Trophoblast cell (in vitro differentiated cells and primary cell): ENCODE results near the gene NDUFA3.
A peak's percentile ranks its signal among the peaks of the same experiment; 100 is the strongest.

Source experiments
- DNase-seq, 2 donors: peaks; one replicate each; pipeline ENCODE4 v3.0.0-alpha.2; 2016
- H2AFZ ChIP-seq: 2 replicates; pipeline ENCODE4 v1.6.1; 2013; ENCODE audit warnings: low read length, moderate library complexity, mild to moderate bottlenecking; ENCODE audit not compliant: insufficient read depth, poor library complexity
- H2AK5ac ChIP-seq: 2 replicates; pipeline ENCODE4 v1.6.1; 2013; ENCODE audit warnings: mild to moderate bottlenecking, low read length
- H2BK120ac ChIP-seq: 2 replicates; pipeline ENCODE4 v1.6.1; 2013; ENCODE audit warnings: low read length, mild to moderate bottlenecking, moderate library complexity; ENCODE audit not compliant: insufficient read depth, poor library complexity
- H2BK12ac ChIP-seq: 2 replicates; pipeline ENCODE4 v1.6.1; 2013; ENCODE audit warnings: mild to moderate bottlenecking, low read length, moderate library complexity
- H2BK5ac ChIP-seq: 2 replicates; pipeline ENCODE4 v1.6.1; 2013; ENCODE audit warnings: low read length, low read depth, moderate library complexity, mild to moderate bottlenecking; ENCODE audit not compliant: poor library complexity
- H3K14ac ChIP-seq: 2 replicates; pipeline ENCODE4 v1.6.1; 2013; ENCODE audit warnings: mild to moderate bottlenecking, low read length
- H3K18ac ChIP-seq: 2 replicates; pipeline ENCODE4 v1.6.1; 2013; ENCODE audit warnings: mild to moderate bottlenecking, low read length
- H3K23ac ChIP-seq: 2 replicates; pipeline ENCODE4 v1.6.1; 2013; ENCODE audit warnings: low read length
- H3K27ac ChIP-seq: 2 replicates; pipeline ENCODE4 v1.5.1; 2013; ENCODE audit warnings: low read depth, mild to moderate bottlenecking, inconsistent platforms, low read length, moderate library complexity
- H3K27me3 ChIP-seq: 2 replicates; pipeline ENCODE4 v1.6.1; 2013; ENCODE audit warnings: inconsistent platforms, mild to moderate bottlenecking, low read length, moderate library complexity; ENCODE audit not compliant: insufficient read depth
- H3K36me3 ChIP-seq, 2 experiments: 1 replicate in 1 of 2; 2 replicates in 1 of 2; pipeline ENCODE4 v1.6.1; 2013; ENCODE audit warnings: low read length in 2 of 2, mild to moderate bottlenecking in 2 of 2, moderate library complexity in 1 of 2; ENCODE audit not compliant: insufficient read depth in 2 of 2, control insufficient read depth in 1 of 2
- H3K4ac ChIP-seq: 2 replicates; pipeline ENCODE4 v1.6.1; 2013; ENCODE audit warnings: low read depth, mild to moderate bottlenecking, low read length, moderate library complexity
- H3K4me1 ChIP-seq, 2 experiments: 1 replicate in 1 of 2; 2 replicates in 1 of 2; pipeline ENCODE4 v1.6.1; 2013; ENCODE audit warnings: low read length in 2 of 2, mild to moderate bottlenecking in 2 of 2, moderate library complexity in 1 of 2; ENCODE audit not compliant: insufficient read depth in 2 of 2, control insufficient read depth in 1 of 2
- H3K4me2 ChIP-seq: 2 replicates; pipeline ENCODE4 v1.6.1; 2013; ENCODE audit warnings: inconsistent platforms, mild to moderate bottlenecking, low read length, moderate library complexity
- H3K4me3 ChIP-seq: 2 replicates; pipeline ENCODE4 v1.5.1; 2013; ENCODE audit warnings: mild to moderate bottlenecking, low read depth, low read length, inconsistent platforms
- H3K79me1 ChIP-seq: one replicate; pipeline ENCODE4 v1.6.1; 2013; ENCODE audit warnings: low read length
- H3K79me2 ChIP-seq: 2 replicates; pipeline ENCODE4 v1.6.1; 2013; ENCODE audit warnings: low read length, mild to moderate bottlenecking; ENCODE audit not compliant: control insufficient read depth, insufficient read depth, poor library complexity
- H3K9ac ChIP-seq: 2 replicates; pipeline ENCODE4 v1.6.1; 2013; ENCODE audit warnings: mild to moderate bottlenecking, low read length
- H3K9me3 ChIP-seq: 2 replicates; pipeline ENCODE4 v1.6.1; 2013; ENCODE audit warnings: low read depth, mild to moderate bottlenecking, control low read depth, inconsistent platforms, low read length; ENCODE audit not compliant: insufficient read depth
- H4K12ac ChIP-seq: 2 replicates; pipeline ENCODE4 v1.6.1; 2013; ENCODE audit warnings: low read depth, mild to moderate bottlenecking, low read length, moderate library complexity
- H4K8ac ChIP-seq: 2 replicates; pipeline ENCODE4 v1.6.1; 2013; ENCODE audit warnings: low read depth, mild to moderate bottlenecking, low read length, moderate library complexity
- H4K91ac ChIP-seq: one replicate; pipeline ENCODE4 v1.6.1; 2013; ENCODE audit warnings: low read depth, mild to moderate bottlenecking, low read length, moderate library complexity
- whole genome bisulfite sequencing: extraction: QIAGEN DNeasy Blood & Tissue Kit; methylation state at CpG from one replicate; pipeline ENCODE4 v1.1.7; 2013; ENCODE audit warnings: missing lambda C conversion rate; ENCODE audit not compliant: insufficient read length, insufficient coverage; ENCODE audit errors: extremely low coverage; 5-methylcytosine and 5-hydroxymethylcytosine counted together

The NDUFA3 gene

DNA sequence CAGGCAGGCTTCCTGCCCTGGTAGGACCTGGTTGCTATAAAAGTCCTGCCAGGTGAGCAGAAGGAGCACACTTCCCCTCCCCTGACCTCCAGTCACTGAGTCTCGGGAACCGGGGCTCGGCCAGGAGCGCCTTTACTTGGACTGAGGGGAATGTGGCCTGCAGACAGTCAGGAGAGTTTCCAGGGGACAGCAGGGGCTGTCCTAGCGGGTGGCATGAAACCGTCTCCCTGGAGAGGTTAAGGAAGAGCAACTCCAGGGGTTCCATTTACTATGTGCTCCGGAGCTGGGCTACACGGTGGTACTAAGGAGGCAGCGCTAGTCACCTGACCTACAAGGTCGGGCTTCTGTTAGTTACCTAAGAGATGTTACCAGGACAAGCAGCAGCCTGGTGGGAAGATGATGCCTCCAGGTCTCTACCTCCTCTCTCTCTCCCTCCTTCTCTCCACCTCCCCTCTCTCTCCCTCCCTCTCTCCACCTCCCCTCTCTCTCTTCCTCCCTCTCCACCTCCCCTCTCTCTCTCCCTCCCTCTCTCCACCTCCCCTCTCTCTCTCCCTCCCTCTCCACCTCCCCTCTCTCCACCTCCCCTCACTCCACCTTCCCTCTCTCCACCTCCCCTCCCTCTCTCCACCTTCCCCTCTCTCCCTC lies 30.8 kb downstream of the NDUFA3 start:
- Histone ChIP-seq H4K12ac (no peak overlapping the region), H3K23ac (no peak overlapping the region), H3K9ac (no peak overlapping the region), H2BK12ac (no peak overlapping the region), H3K79me2 (peaks cover 8% of the 10 kb centered on the region), H3K36me3 (peaks cover 31 to 36% of the 10 kb centered on the region in 2 experiments), H2AFZ (no peak overlapping the region), H3K79me1 (peaks cover 8% of the 10 kb centered on the region), H2BK5ac (no peak overlapping the region), H3K27me3 (no peaks in the 10 kb centered on the region), H4K91ac (no peak overlapping the region), H3K9me3 (peaks cover 3% of the 10 kb centered on the region), H3K4ac (no peak overlapping the region), H3K4me3 (peak overlapping the region; percentile 0), H4K8ac (no peak overlapping the region), H2BK120ac (no peak overlapping the region), H3K27ac (no peak overlapping the region), H2AK5ac (no peak overlapping the region), H3K4me1 (peaks cover 4 to 6% of the 10 kb centered on the region in 2 experiments), H3K4me2 (no peak overlapping the region), H3K18ac (no peak overlapping the region), H3K14ac (no peak overlapping the region)
- no peak for DNase-seq
- no CpG with 5 or more reads among the region's 10 CpGs for WGBS

DNA sequence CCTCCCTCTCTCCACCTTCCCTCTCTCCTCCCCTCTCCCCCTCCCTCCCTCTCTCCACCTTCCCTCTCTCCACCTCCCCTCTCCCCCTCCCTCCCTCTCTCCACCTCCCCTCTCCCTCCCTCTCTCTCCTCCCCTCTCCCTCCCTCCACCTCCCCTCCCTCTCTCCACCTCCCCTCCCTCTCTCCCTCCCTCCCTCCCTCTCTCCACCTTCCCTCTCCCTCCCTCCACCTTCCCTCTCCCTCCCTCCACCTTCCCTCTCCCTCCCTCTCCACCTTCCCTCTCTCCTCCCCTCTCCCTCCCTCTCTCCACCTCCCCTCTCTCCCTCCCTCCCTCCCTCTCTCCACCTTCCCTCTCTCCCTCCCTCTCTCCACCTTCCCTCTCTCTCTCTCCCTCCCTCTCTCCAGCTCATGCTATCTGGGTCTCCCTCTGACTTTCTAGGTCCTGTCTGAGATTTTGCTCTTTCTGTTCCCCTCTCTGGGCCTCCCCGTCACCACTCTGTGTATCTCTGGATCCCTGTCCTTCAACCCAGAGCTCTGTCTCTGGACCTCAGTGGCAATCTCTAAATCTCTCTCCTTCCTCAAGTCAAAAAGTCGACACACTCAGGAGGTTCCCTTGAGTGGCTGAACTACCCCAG lies 31.4 kb downstream of the NDUFA3 start:
- Histone ChIP-seq H2AFZ (no peak overlapping the region), H2BK5ac (no peak overlapping the region), H4K8ac (no peak overlapping the region), H3K27me3 (no peaks in the 10 kb centered on the region), H3K4ac (no peak overlapping the region), H3K4me2 (no peak overlapping the region), H3K4me3 (peak overlapping the region; percentile 0), H3K79me2 (peaks cover 15% of the 10 kb centered on the region), H3K9me3 (peaks cover 3% of the 10 kb centered on the region), H3K27ac (no peak overlapping the region), H3K9ac (no peak overlapping the region), H4K91ac (no peak overlapping the region), H3K36me3 (peaks cover 25 to 36% of the 10 kb centered on the region in 2 experiments), H2AK5ac (no peak overlapping the region), H3K18ac (no peak overlapping the region), H2BK12ac (no peak overlapping the region), H3K79me1 (peaks cover 8% of the 10 kb centered on the region), H3K23ac (no peak overlapping the region), H3K4me1 (peaks cover 10 to 11% of the 10 kb centered on the region in 2 experiments), H4K12ac (no peak overlapping the region), H3K14ac (no peak overlapping the region), H2BK120ac (no peak overlapping the region)
- no CpG with 5 or more reads among the region's 2 CpGs for WGBS
- DNase-seq = no peak

DNA sequence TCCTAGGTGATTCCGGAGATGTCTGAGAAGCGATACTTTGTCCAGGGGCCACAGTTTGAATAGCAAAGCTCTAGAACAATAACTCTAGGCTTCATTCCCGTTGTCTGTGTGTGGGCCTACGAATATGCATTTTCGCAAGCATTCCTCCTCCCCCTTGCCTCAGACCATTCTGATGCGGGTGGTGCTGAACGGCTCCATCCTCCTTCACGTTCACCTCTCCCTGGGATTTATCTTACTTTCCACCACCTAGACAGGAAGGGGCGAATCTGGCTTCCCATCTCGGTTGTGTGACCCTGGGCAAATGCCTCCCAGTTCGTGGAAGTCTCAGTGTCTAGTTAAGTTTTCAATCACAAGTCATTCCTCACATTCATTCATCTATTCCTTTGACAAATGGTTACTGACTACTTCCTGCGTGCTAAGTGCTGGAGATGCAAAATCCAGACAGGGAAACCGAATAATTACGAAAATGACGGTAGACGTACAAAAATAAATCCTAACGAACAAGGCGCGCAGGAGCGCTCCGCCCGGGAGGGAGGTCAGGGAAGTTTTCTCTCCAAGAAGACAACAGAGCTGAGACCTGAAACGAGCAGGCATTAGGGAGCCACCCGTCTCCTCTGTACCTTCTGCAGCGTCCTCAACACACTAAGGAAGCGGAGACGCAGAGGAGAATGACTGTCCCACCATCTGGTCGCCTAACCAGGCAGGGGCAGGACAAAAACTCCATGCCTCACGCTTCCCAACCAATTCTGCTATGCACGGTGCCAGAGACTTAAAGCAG lies 33.6 kb downstream of the NDUFA3 start:
- peaks cover 3% of the 10 kb centered on the region for H3K9me3 ChIP-seq
- H3K27ac ChIP-seq = peak overlapping the region; percentile 45
- H4K8ac ChIP-seq = no peak overlapping the region
- H2AK5ac ChIP-seq = no peak overlapping the region
- H2BK5ac ChIP-seq = no peak overlapping the region
- H3K23ac ChIP-seq = peak overlapping the region; percentile 9
- H3K4ac ChIP-seq = no peak overlapping the region
- H2BK120ac ChIP-seq = no peak overlapping the region
- no peaks in the 10 kb centered on the region for H3K27me3 ChIP-seq
- peak overlapping the region; percentile 57 for H3K4me3 ChIP-seq
- peak overlapping the region; percentile 83 for H3K4me2 ChIP-seq
- H3K18ac ChIP-seq = peak overlapping the region; percentile 12
- peak overlapping the region; percentile 2 for H4K12ac ChIP-seq
- peaks cover 31% of the 10 kb centered on the region for H3K79me2 ChIP-seq
- peaks cover 8% of the 10 kb centered on the region for H3K79me1 ChIP-seq
- peak; percentile 38 to 63 for DNase-seq
- H3K14ac ChIP-seq = peak overlapping the region; percentile 34
- peak overlapping the region; percentile 42 for H2AFZ ChIP-seq
- H3K36me3 ChIP-seq = peaks cover 27 to 40% of the 10 kb centered on the region in 2 experiments
- peaks cover 11 to 15% of the 10 kb centered on the region in 2 experiments for H3K4me1 ChIP-seq
- H2BK12ac ChIP-seq = no peak overlapping the region
- H3K9ac ChIP-seq = peak overlapping the region; percentile 44
- WGBS = no CpG with 5 or more reads among the region's 30 CpGs
- H4K91ac ChIP-seq = no peak overlapping the region

DNA sequence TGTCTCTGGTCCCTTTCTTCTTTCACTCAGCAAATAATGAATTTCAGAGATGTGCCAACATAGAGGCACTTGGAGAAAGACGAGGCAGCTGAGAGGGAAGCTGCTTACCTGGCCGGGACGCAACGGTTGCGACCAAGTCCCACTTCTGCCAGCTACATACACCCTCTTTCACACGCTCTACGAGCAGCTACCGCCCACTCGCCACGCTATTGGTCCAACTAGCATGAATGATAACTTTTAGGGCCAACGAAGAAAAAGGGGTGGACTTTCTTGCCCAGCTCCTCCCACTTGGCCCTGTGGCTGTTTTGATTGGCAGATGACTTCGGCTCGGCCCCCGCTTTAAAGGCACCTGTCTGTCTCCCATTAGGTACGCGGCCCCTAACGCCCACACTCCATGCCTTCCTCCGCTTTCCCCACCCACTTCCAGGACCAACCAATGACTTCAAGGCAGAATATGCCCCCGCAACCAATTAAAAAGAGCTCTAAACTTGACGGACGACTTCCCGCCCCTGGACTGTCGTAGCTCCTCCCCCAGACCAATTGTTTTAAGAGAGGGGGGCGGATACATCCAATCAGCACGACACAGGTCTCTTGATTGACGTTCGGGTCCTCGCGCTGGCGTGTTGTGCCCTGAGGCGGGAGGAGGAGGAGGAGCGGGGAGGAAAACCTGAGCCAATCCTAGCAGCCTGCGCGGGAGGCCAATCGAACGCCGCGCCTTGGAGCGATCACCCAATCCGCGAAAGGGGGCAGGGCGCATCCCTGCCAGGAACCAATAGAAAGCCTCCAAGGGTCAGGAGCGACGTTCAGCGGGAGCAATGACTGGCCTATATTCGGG lies 34.4 kb downstream of the NDUFA3 start:
- no CpG with 5 or more reads among the region's 46 CpGs for WGBS
- H2AK5ac ChIP-seq = no peak overlapping the region

More for the DNA sequence above, 34.4 kb downstream of the NDUFA3 start:
- no peak overlapping the region for H2BK5ac ChIP-seq
- no peak overlapping the region for H3K4ac ChIP-seq
- no peak overlapping the region for H4K91ac ChIP-seq
- H3K9me3 ChIP-seq = peaks cover 3% of the 10 kb centered on the region
- no peak overlapping the region for H3K14ac ChIP-seq
- H3K27me3 ChIP-seq = no peaks in the 10 kb centered on the region
- H3K4me1 ChIP-seq = peaks cover 11 to 15% of the 10 kb centered on the region in 2 experiments
- H2BK120ac ChIP-seq = no peak overlapping the region
- peaks cover 8% of the 10 kb centered on the region for H3K79me1 ChIP-seq
- H3K79me2 ChIP-seq = peaks cover 31% of the 10 kb centered on the region
- H2AFZ ChIP-seq = peak overlapping the region; percentile 42
- H4K8ac ChIP-seq = no peak overlapping the region
- no peak overlapping the region for H4K12ac ChIP-seq
- peak overlapping the region; percentile 45 for H3K27ac ChIP-seq
- H3K18ac ChIP-seq = peak overlapping the region; percentile 12
- H3K4me3 ChIP-seq = peak overlapping the region; percentile 57
- peak overlapping the region; percentile 83 for H3K4me2 ChIP-seq
- H3K23ac ChIP-seq = peak overlapping the region; percentile 9
- H3K36me3 ChIP-seq = peaks cover 24 to 34% of the 10 kb centered on the region in 2 experiments
- H3K9ac ChIP-seq = peak overlapping the region; percentile 44
- peak; percentile 100 for DNase-seq
- no peak overlapping the region for H2BK12ac ChIP-seq
